Gastroesophageal sphincter (tissue), 3 donors: Measurements from ENCODE around the gene TNFSF11.

ENCODE experiments used
- POLR2A ChIP-seq, 2 donors: fragments of 450-650 bp; IDR thresholded peaks; one replicate each; pipeline ENCODE4 v1.6.1; 2017; ENCODE audit warnings: antibody characterized with exemption in 2 of 2, mild to moderate bottlenecking in 2 of 2, moderate library complexity in 1 of 2
- TF ChIP-seq, protein P1 (sequence below), 4 experiments: fragments of 200-600 bp in 2 of 4; fragments of 450-650 bp in 2 of 4; sonication (generic) in 1 of 4; IDR thresholded peaks; one replicate each; pipeline ENCODE4 v1.5.1; 2017 to 2019; ENCODE audit warnings: antibody characterized with exemption in 4 of 4, mild to moderate bottlenecking in 2 of 4, moderate library complexity in 2 of 4

DNA sequence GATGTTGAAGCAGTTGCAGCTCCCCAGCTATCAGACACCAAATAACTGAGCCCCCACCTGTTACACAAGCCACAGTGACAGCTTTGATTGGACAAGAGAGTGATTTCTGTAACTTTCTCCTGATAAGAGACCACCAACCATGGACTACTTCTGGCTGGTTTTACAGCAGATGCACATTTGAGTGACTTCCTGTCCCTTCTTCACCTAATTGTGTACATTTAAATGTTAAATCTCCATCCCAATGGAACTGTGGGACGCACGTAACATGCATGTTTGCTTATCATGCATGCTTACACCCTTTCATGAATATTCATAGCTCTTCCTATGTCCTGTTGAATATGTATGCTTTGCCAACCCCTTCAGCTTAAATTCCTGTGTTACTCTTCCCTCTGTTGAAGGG is 6.0 kb upstream of the TNFSF11 start:
- TF ChIP-seq, protein P1, sequence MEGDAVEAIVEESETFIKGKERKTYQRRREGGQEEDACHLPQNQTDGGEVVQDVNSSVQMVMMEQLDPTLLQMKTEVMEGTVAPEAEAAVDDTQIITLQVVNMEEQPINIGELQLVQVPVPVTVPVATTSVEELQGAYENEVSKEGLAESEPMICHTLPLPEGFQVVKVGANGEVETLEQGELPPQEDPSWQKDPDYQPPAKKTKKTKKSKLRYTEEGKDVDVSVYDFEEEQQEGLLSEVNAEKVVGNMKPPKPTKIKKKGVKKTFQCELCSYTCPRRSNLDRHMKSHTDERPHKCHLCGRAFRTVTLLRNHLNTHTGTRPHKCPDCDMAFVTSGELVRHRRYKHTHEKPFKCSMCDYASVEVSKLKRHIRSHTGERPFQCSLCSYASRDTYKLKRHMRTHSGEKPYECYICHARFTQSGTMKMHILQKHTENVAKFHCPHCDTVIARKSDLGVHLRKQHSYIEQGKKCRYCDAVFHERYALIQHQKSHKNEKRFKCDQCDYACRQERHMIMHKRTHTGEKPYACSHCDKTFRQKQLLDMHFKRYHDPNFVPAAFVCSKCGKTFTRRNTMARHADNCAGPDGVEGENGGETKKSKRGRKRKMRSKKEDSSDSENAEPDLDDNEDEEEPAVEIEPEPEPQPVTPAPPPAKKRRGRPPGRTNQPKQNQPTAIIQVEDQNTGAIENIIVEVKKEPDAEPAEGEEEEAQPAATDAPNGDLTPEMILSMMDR (IDR thresholded peaks at IDR 0.05) = no peak
- no peak for TF ChIP-seq POLR2A (IDR thresholded peaks at IDR 0.05)
